HepG2 (cell line): ENCODE results near the gene SYS1. TPM values are rescaled to one million over a fixed set of nuclear protein-coding genes. Genes with fewer than 3 reads are reported as not detected.

Experiments
- ATAC-seq: fragments of 200-7000 bp; cut with Tn5 transposase; 3 replicates; pipeline ENCODE4 v1.9.1; 2020; ENCODE audit warnings: mild to moderate bottlenecking, moderate library complexity
- BruUV-seq: library from RNA; stranded (reverse); fragments of 400-500 nt; replicated peaks from 2 replicates; lab custom pipeline; 2021; lab: Mats Ljungman, UMichigan
- CTCF ChIA-PET: fragments of 300-600 bp; formaldehyde crosslinking; extraction: SDS; loops from one replicate; lab custom pipeline; 2021; ENCODE audit warnings: low total read pairs, inconsistent platforms, low intra/inter-chr PET ratio; lab: Yijun Ruan, JAX
- POLR2A ChIA-PET: fragments of 350-600 bp; sonication (Branson Sonifier 250); formaldehyde crosslinking; loops from one replicate; lab custom pipeline; 2020; ENCODE audit warnings: antibody characterized with exemption, inconsistent platforms; lab: Yijun Ruan, JAX
- DNase-seq: peaks from one replicate; pipeline ENCODE4 v3.0.0-alpha.2; 2015; ENCODE audit warnings: low spot score
- FAIRE-seq: peaks from 3 replicates; lab custom pipeline; 2011; peaks lifted over from hg19 to GRCh38; lab: Jason Lieb, UNC
- H2AFZ ChIP-seq: one replicate; pipeline ENCODE4 v1.6.1; 2011; ENCODE audit warnings: low read length, inconsistent platforms
- H3K27ac ChIP-seq: fragments of 300-600 bp; 3 replicates; pipeline ENCODE4 v1.8.0; 2011; ENCODE audit warnings: mixed run types, mild to moderate bottlenecking, mixed read lengths, low read length, inconsistent platforms; ENCODE audit not compliant: insufficient read depth; ENCODE audit errors: extremely low read length
- H3K27me3 ChIP-seq, 2 experiments: fragments of 200-600 bp in 1 of 2; 2 replicates in 1 of 2; 3 replicates in 1 of 2; pipeline versions ENCODE4 v1.6.0 to v1.8.0; 2011; ENCODE audit warnings: low read length in 2 of 2, mild to moderate bottlenecking in 2 of 2, moderate library complexity in 2 of 2, inconsistent platforms in 1 of 2; ENCODE audit not compliant: insufficient read depth in 2 of 2, control insufficient read depth in 1 of 2
- H3K36me3 ChIP-seq, 2 experiments: fragments of 200-600 bp in 1 of 2; replicated peaks in 1 of 2; 2 replicates in 1 of 2; 3 replicates in 1 of 2; pipeline versions ENCODE4 v1.5.1 to v1.8.0; 2011; ENCODE audit warnings: low read length in 2 of 2, inconsistent platforms in 1 of 2; ENCODE audit not compliant: insufficient read depth in 2 of 2, control insufficient read depth in 1 of 2
- H3K4me1 ChIP-seq: 2 replicates; pipeline ENCODE4 v1.5.1; 2012; ENCODE audit warnings: low read length, inconsistent platforms; ENCODE audit not compliant: insufficient read depth
- H3K4me2 ChIP-seq: 2 replicates; pipeline ENCODE4 v1.6.0; 2011; ENCODE audit warnings: low read depth, low read length, inconsistent platforms
- H3K4me3 ChIP-seq, 3 experiments: fragments of 200-600 bp in 1 of 3; sonication (generic), shearing (Covaris generic) in 1 of 3; replicated peaks in 1 of 3; 2 replicates each; pipeline ENCODE4 v1.5.1; 2011 to 2016; ENCODE audit warnings: low read length in 3 of 3, inconsistent platforms in 2 of 3, low read depth in 2 of 3, mild to moderate bottlenecking in 2 of 3, control low read depth in 1 of 3, mixed read lengths in 1 of 3; ENCODE audit not compliant: insufficient read depth in 1 of 3
- H3K79me2 ChIP-seq: one replicate; pipeline ENCODE4 v1.6.1; 2011; ENCODE audit warnings: low read length, inconsistent platforms; ENCODE audit not compliant: insufficient read depth
- H3K9ac ChIP-seq: 2 replicates; pipeline ENCODE4 v1.6.0; 2011; ENCODE audit warnings: mild to moderate bottlenecking, low read depth, low read length, inconsistent platforms; ENCODE audit not compliant: insufficient read depth
- H3K9me3 ChIP-seq: 2 replicates; pipeline ENCODE4 v1.5.1; 2012; ENCODE audit warnings: mild to moderate bottlenecking, low read length
- H4K20me1 ChIP-seq: 2 replicates; pipeline ENCODE4 v1.6.0; 2011; ENCODE audit warnings: inconsistent platforms, mild to moderate bottlenecking, low read length, moderate library complexity; ENCODE audit not compliant: insufficient read depth
- ATF7 ChIP-seq, 2 experiments: fragments of 450-650 bp in 1 of 2; sonication (generic) in 1 of 2; formaldehyde crosslinking in 1 of 2; IDR thresholded peaks; 2 replicates each; pipeline versions ENCODE4 v1.4.0 to v1.6.1; 2016 to 2020; ENCODE audit warnings: antibody characterized with exemption in 1 of 2, mild to moderate bottlenecking in 1 of 2, missing genetic modification reagents in 1 of 2
- BRD4 ChIP-seq: sonication (generic); formaldehyde crosslinking; IDR thresholded peaks from 2 replicates; pipeline ENCODE4 v1.4.0; 2020; ENCODE audit warnings: missing genetic modification reagents
- KLF16 ChIP-seq, 2 experiments: sonication (generic) in 1 of 2; formaldehyde crosslinking in 1 of 2; IDR thresholded peaks; 2 replicates each; pipeline versions ENCODE4 v1.6.1 to v1.8.0; 2016 to 2023; ENCODE audit warnings: missing genetic modification reagents in 2 of 2, missing compliant biosample characterization in 1 of 2
- SMC3 ChIP-seq: IDR thresholded peaks from 2 replicates; pipeline ENCODE4 v1.6.1; 2011; ENCODE audit warnings: low read length, improper control_type of control experiment
- SNAI1 ChIP-seq: sonication (generic); formaldehyde crosslinking; IDR thresholded peaks from 2 replicates; pipeline ENCODE4 v1.5.0; 2020; ENCODE audit warnings: mild to moderate bottlenecking, missing genetic modification reagents, borderline replicate concordance
- ZNF790 ChIP-seq: sonication (generic); formaldehyde crosslinking; IDR thresholded peaks from 2 replicates; pipeline ENCODE4 v1.8.0; 2022; ENCODE audit warnings: missing genetic modification reagents, mild to moderate bottlenecking, borderline replicate concordance
- WGBS: methylation state at CpG from one replicate; pipeline ENCODE4 v1.1.6; 2017; ENCODE audit warnings: low lambda C conversion rate; 5-methylcytosine and 5-hydroxymethylcytosine counted together
- in situ Hi-C: cut with HindIII; loops from 2 replicates; pipeline ENCODE4 v1.10.0; 2017; ENCODE audit warnings: low pct_unique_long_range_greater_than_20kb; ENCODE audit not compliant: extremely low pct_ligation_motif_present
- intact Hi-C: fragments of 100-400 bp; cut with micrococcal nuclease; formaldehyde crosslinking; loops from one replicate; pipeline ENCODE4 v1.10.0; 2022; ENCODE audit not compliant: unreplicated experiment
- polyA plus RNA-seq, 8 experiments: library from polyadenylated mRNA; depleted of rRNA in 3 of 8; stranded (reverse) in 7 of 8; unstranded in 1 of 8; fragments of >200 nt; fragmentation: Illumina TruSeq in 4 of 8; extraction: Trizol in 4 of 8; gene quantifications; 2 replicates each; pipeline versions ENCODE4 v1.2.1 to v1.2.3, GENCODE V29; 2011 to 2016; ENCODE audit warnings: low read depth in 4 of 8, missing spikeins in 1 of 8, mixed read lengths in 1 of 8; ENCODE audit not compliant: insufficient read depth in 1 of 8
- total RNA-seq, 5 experiments: library from RNA; depleted of rRNA; stranded (reverse); fragments of >200 nt; fragmentation: Illumina TruSeq; extraction: Trizol; gene quantifications; 2 replicates each; pipeline ENCODE4 v1.2.3, GENCODE V29; 2016; ENCODE audit warnings: low read depth in 1 of 5
- TF ChIP-seq, protein P1 (sequence below): fragments of 450-650 bp; IDR thresholded peaks from 2 replicates; pipeline ENCODE4 v1.6.1; 2017; ENCODE audit warnings: mild to moderate bottlenecking

Gene SYS1
- total and polyA plus RNA-seq, 2 of the 13 experiments (the other 11 are each of a cell fraction or from before 2014, with no cell fraction given): 38.3 to 65.6 TPM

DNA sequence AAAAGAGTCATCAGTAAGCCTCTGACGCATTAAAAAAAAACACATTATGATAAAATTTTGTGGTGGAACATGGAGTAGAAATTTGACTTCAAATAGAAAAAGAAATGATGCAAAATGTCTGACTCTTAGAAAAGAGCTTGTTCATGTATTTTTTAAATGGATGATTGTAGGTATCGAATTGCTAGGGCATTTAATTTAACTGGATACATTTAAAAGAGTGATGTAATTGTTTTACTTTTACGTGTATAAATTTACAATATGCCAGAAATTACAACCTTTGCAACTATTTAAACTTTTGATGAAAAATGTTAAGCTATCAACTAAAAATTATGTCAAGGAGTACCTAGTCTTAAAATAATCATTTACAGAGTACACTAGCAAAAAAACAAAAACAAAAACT lies 10.2 kb upstream of the SYS1 start:
- DNase-seq: no peak
- TF ChIP-seq ATF7 (IDR thresholded peaks at IDR 0.05) (0 out of 2 replicates have a peak, but pooled peaks have one; percentile 18), ATF7 (CRISPR knock-in tag; IDR thresholded peaks at IDR 0.05) (no peak), BRD4 (CRISPR knock-in tag) (no peak)
- TF ChIP-seq, all 625 proteins: peak for 1
- no TSS peak for BruUV-seq
- ATAC-seq (no peak), FAIRE-seq (no peak)
- H3K9ac ChIP-seq: no peak overlapping the region
- in situ Hi-C loops: no loop called here
- ChIA-PET POLR2A (interaction anchor here (1.2 to 29.5 kb wide), 4 partner anchors 7 to 63 kb away, joined by 3 to 1422 read pairs (median 712); partner anchors contain the start of genes PIGT, SDC4 and SYS1), CTCF (no interaction called here)
- intact Hi-C loops: no loop called here
- H3K4me1 ChIP-seq: peaks cover 44% of the 10 kb centered on the region
- H3K9me3 ChIP-seq: no peaks in the 10 kb centered on the region
- no peaks in the 10 kb centered on the region for H3K36me3 ChIP-seq
- 47% methylated on average over 3 of the region's 3 CpGs for WGBS
- peaks cover 1 to 11% of the 10 kb centered on the region in 2 experiments; a peak in 2 of 5 replicates for H3K27me3 ChIP-seq
- H3K4me2 ChIP-seq: no peak overlapping the region
- no peak overlapping the region for H2AFZ ChIP-seq
- no peaks in the 10 kb centered on the region for H4K20me1 ChIP-seq
- peaks cover 2% of the 10 kb centered on the region for H3K79me2 ChIP-seq
- no peak overlapping the region for H3K4me3 ChIP-seq
- no peak overlapping the region for H3K27ac ChIP-seq

DNA sequence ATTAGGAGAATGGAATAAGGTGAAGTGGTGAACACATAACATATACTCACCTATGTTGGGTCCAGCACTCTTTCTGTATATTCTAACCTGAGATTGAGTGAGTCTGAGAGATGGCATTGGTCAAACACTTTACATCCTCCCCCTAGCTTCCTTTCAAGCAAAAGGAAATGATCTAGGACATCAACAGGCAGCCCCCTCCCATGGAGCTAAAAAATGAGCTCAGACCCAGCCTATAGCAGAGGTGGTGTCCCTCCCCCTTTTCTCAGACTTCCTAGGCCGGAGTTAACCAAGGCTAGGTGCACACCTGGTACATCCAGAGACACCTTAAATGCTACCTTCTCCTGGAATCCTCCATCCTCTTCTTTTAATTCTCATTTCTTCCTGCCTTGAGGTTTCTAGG lies 9.2 kb upstream of the SYS1 start:
- Histone ChIP-seq H3K9me3 (no peaks in the 10 kb centered on the region), H3K4me3 (no peak overlapping the region), H3K27ac (no peak overlapping the region), H3K4me1 (peaks cover 49% of the 10 kb centered on the region), H3K9ac (no peak overlapping the region), H3K27me3 (peaks cover 1 to 7% of the 10 kb centered on the region in 2 experiments; a peak in 2 of 5 replicates), H4K20me1 (no peaks in the 10 kb centered on the region), H3K79me2 (no peaks in the 10 kb centered on the region), H3K36me3 (no peaks in the 10 kb centered on the region), H2AFZ (no peak overlapping the region), H3K4me2 (no peak overlapping the region)
- ATAC-seq (no peak), DNase-seq (no peak), FAIRE-seq (no peak)
- 3% methylated on average over 1 of the region's 1 CpG for WGBS
- intact Hi-C loops (no loop called here), in situ Hi-C loops (no loop called here)
- no TSS peak for BruUV-seq
- ChIA-PET POLR2A (interaction anchor here (1.4 to 29.5 kb wide), 3 partner anchors 6 to 31 kb away, joined by 3 to 1422 read pairs (median 1422); partner anchors contain the start of genes SDC4 and SYS1), CTCF (no interaction called here)
- TF ChIP-seq ZNF790 (CRISPR knock-in tag) (no peak), SNAI1 (CRISPR knock-in tag) (no peak), SMC3 (no peak), KLF16 (CRISPR knock-in tag; IDR thresholded peaks at IDR 0.05) (no peak)
- TF ChIP-seq, protein P1, sequence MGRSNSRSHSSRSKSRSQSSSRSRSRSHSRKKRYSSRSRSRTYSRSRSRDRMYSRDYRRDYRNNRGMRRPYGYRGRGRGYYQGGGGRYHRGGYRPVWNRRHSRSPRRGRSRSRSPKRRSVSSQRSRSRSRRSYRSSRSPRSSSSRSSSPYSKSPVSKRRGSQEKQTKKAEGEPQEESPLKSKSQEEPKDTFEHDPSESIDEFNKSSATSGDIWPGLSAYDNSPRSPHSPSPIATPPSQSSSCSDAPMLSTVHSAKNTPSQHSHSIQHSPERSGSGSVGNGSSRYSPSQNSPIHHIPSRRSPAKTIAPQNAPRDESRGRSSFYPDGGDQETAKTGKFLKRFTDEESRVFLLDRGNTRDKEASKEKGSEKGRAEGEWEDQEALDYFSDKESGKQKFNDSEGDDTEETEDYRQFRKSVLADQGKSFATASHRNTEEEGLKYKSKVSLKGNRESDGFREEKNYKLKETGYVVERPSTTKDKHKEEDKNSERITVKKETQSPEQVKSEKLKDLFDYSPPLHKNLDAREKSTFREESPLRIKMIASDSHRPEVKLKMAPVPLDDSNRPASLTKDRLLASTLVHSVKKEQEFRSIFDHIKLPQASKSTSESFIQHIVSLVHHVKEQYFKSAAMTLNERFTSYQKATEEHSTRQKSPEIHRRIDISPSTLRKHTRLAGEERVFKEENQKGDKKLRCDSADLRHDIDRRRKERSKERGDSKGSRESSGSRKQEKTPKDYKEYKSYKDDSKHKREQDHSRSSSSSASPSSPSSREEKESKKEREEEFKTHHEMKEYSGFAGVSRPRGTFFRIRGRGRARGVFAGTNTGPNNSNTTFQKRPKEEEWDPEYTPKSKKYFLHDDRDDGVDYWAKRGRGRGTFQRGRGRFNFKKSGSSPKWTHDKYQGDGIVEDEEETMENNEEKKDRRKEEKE: no peak
